ENCODE data around the gene SLC25A21. TPM values are rescaled to one million over a fixed set of nuclear protein-coding genes. Genes with fewer than 3 reads are reported as not detected.

Gene SLC25A21
- total RNA-seq, 1 experiment from 2014 or later: 7.1 TPM

GRCh38 chr14:37091651-37092050 is 80.8 kb downstream of the SLC25A21 start:
- Histone ChIP-seq H3K27ac (ENCODE audit: insufficient read length, low read depth, low read length) (no peak overlapping the region), H3K23ac (ENCODE audit: insufficient read length, low read depth, low read length) (no peak overlapping the region), H3K4me2 (ENCODE audit: insufficient read depth, insufficient read length, low read length) (no peak overlapping the region), H3K79me2 (ENCODE audit: insufficient read depth, low read length) (no peaks in the 10 kb centered on the region), H4K8ac (replicated peaks; ENCODE audit: insufficient read length, low read depth, low read length) (no peak overlapping the region), H3K4ac (ENCODE audit: low read depth, low read length) (no peak overlapping the region), H2BK120ac (ENCODE audit: low read depth, low read length, poor library complexity, severe bottlenecking) (no peak overlapping the region), H4K91ac (ENCODE audit: insufficient read length, low read depth, low read length) (no peak overlapping the region), H3K27me3 (ENCODE audit: insufficient read depth, low read length) (no peaks in the 10 kb centered on the region), H4K20me1 (ENCODE audit: control insufficient read depth, insufficient read depth, insufficient read length) (no peaks in the 10 kb centered on the region), H3K14ac (ENCODE audit: insufficient read depth, low read length) (no peak overlapping the region), H2BK5ac (ENCODE audit: insufficient read length, low read length) (no peak overlapping the region), H3K79me1 (ENCODE audit: insufficient read depth, low read depth, low read length, poor library complexity, severe bottlenecking) (no peaks in the 10 kb centered on the region), H2BK15ac (ENCODE audit: low read depth, low read length) (no peak overlapping the region), H3K9me3 (ENCODE audit: control insufficient read depth, low read depth, low read length) (no peaks in the 10 kb centered on the region), H3K4me1 (ENCODE audit: insufficient read depth, low read length) (no peaks in the 10 kb centered on the region), H3K23me2 (ENCODE audit: insufficient read length, low read depth, low read length, poor library complexity, severe bottlenecking) (no peaks in the 10 kb centered on the region), H3K18ac (ENCODE audit: insufficient read length, low read depth, low read length) (no peak overlapping the region), H3K56ac (ENCODE audit: insufficient read length, low read depth, low read length) (no peak overlapping the region), H2BK12ac (ENCODE audit: insufficient read length, low read depth, low read length) (no peak overlapping the region), H3K9ac (ENCODE audit: extremely low read depth, insufficient read length, low read length) (no peak overlapping the region), H3T11ph (ENCODE audit: low read length) (no peak overlapping the region), H2AK5ac (ENCODE audit: insufficient read length, low read length) (no peak overlapping the region), H2BK20ac (ENCODE audit: low read depth, low read length, poor library complexity, severe bottlenecking) (no peak overlapping the region), H2AFZ (ENCODE audit: low read length) (no peak overlapping the region), H4K5ac (ENCODE audit: insufficient read length, low read depth, low read length) (no peak overlapping the region)
- no peak overlapping the region for H3K4me3 Mint-ChIP-seq
- H3K27me3 Mint-ChIP-seq (ENCODE audit: low read depth): no peaks in the 10 kb centered on the region
- WGBS (ENCODE audit: extremely low coverage, insufficient read length, low lambda C conversion rate): no CpG with 5 or more reads among the region's 3 CpGs
- no peaks in the 10 kb centered on the region for H3K9me3 Mint-ChIP-seq
- H3K36me3 Mint-ChIP-seq (ENCODE audit: insufficient read depth in 1 of 3, low read depth in 3 of 3): no peaks in the 10 kb centered on the region
- H3K4me1 Mint-ChIP-seq: peaks cover 4 to 8% of the 10 kb centered on the region in 2 experiments; a peak in 3 of 4 replicates
- H3K27ac Mint-ChIP-seq: peak overlapping the region in 1 of 3 experiments; percentile 59; a peak in 1 of 7 replicates
- DNase-seq: no peak
- TF ChIP-seq CTCF (conservative IDR thresholded peaks at IDR 0.05): no peak

Measured in H9 (cell line).